GM23248 (cell line): ENCODE results near the gene L2HGDH.

ENCODE experiments used
- EZH2 ChIP-seq: fragments of 200-600 bp; sonication (generic); IDR thresholded peaks from 2 replicates; pipeline ENCODE4 v1.6.1; 2018; ENCODE audit warnings: antibody characterized with exemption, mild to moderate bottlenecking; ENCODE audit not compliant: insufficient read depth, poor library complexity, severe bottlenecking
- EZH2phosphoT487 ChIP-seq: fragments of 200-600 bp; sonication (generic); IDR thresholded peaks from 2 replicates; pipeline ENCODE4 v1.6.1; 2018; ENCODE audit warnings: antibody characterized with exemption, moderate library complexity, mild to moderate bottlenecking, low read depth; ENCODE audit not compliant: insufficient read depth

GRCh38 chr14:50335989-50336824, 24.2 kb upstream of the L2HGDH start:
- no peak for TF ChIP-seq EZH2phosphoT487
- TF ChIP-seq EZH2, result no peak
